Jurkat, Clone E6-1 (cell line): ENCODE results near the gene CDKN2B.

Experiments
- DNase-seq: peaks from one replicate; pipeline ENCODE4 v3.0.0-alpha.2; 2011; ENCODE audit warnings: low read depth, low spot score
- H3K4me3 ChIP-seq: 2 replicates; pipeline ENCODE4 v1.5.1; 2011; ENCODE audit warnings: mild to moderate bottlenecking, low read length, control low read depth, moderate library complexity

CDKN2B gene

GRCh38 chr9:21996438-21996837 is 12.7 kb downstream of the CDKN2B start:
- H3K4me3 ChIP-seq, result no peak overlapping the region
- no peak for DNase-seq

DNA sequence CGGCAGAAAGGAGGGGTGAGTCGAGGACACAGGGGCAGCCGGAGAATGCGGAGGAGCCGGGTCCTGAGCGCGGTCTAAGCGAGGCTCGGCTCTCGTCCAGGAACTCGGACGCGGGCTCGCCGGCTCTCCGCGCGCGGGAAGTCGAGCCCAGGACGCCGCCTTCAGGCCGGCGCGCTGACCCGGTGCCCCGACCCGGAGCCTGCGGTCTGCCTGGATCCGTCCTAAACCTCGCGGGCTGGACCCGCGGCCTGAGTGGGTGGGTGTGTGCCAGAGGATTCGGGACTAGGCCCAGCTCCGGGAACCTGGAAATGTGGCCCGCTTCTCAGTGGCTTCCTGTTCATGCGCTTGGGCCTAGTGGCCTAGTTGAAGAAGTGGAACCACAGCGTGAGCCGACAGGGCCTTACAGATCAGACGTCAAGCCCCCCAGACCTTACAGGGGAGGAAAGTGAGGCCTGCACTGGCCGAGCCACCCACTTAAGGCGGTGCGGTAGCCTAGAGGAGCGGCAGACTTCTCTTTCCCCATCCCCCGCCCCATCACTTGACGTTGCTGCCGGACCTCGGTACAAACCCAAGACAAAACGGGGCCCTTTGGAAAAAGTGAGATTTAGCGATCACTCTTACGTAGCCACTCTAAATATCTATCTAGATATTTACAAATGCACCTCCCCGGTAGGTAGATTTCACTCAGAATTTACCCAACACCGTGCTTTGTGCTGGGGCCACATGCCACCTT is 13.3 kb downstream of the CDKN2B start:
- DNase-seq, result no peak
- H3K4me3 ChIP-seq, result no peak overlapping the region

DNA sequence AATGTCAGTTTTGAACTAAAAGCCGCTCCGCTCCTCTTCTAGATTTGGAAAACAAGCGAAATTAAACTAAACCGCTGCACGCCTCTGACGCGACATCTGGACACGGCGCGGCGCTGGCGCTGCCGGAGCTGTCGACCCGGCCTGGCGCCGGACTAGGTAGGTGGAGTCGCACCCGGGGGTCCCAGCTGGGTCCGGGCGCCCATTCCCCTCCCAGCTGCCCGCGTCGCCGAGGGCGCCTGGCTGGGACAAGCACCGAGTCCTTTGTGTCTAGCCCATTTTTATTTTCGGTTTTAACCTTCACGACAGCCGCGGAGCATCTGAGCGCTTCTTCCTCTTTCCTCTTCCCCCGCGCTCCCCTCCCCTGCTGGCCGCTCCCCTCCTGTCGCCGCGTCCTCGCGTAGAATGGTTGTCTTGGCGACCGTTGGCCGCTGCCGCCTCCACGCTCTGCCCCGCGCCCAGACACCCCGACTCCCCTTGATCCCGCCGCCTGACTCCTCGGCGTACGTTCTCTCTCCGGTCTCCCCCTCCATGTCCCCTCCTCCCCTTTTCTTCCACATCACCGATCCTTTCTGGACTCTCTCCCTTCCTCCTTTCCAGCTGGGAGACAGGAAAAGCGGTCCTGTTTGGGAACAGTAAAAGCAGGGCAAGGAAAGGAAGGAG is 14.0 kb downstream of the CDKN2B start:
- DNase-seq, result no peak
- no peak overlapping the region for H3K4me3 ChIP-seq

DNA sequence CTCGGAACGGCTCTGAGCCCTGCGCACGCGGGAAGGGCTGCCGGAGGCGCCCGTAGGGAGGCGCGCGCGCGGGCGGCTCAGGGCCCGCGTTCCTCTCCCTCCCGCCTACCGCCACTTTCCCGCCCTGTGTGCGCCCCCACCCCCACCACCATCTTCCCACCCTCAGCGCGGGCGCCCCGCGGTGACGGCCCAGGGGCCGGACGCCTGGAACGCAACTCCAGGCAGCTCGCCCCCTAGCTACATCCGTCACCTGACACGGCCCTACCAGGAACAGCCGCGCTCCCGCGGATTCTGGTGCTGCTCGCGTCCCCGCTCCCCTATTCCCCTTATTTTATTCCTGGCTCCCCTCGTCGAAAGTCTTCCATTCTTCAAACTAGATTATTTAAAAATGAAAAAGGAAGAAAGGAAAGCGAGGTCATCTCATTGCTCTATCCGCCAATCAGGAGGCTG is 14.5 kb downstream of the CDKN2B start, which contains the start of gene CDKN2B-AS1:
Gene CDKN2B-AS1, plus strand, starts transcription at position 236 of the 450 bp plus-strand sequence.
- H3K4me3 ChIP-seq, result no peak within 1 kb of the TSS
- DNase-seq, result no peak

- no peak for DNase-seq
- no peak within 1 kb of the TSS for H3K4me3 ChIP-seq
Observed at GRCh38 chr9:21993893-21994555, 15.1 kb downstream of the CDKN2B start, which contains the start of gene CDKN2A. CDKN2A (minus strand) TSS chr9:21994392.

GRCh38 chr9:21993007-21993406 is 16.1 kb downstream of the CDKN2B start:
- H3K4me3 ChIP-seq, result no peak overlapping the region
- DNase-seq, result no peak

DNA sequence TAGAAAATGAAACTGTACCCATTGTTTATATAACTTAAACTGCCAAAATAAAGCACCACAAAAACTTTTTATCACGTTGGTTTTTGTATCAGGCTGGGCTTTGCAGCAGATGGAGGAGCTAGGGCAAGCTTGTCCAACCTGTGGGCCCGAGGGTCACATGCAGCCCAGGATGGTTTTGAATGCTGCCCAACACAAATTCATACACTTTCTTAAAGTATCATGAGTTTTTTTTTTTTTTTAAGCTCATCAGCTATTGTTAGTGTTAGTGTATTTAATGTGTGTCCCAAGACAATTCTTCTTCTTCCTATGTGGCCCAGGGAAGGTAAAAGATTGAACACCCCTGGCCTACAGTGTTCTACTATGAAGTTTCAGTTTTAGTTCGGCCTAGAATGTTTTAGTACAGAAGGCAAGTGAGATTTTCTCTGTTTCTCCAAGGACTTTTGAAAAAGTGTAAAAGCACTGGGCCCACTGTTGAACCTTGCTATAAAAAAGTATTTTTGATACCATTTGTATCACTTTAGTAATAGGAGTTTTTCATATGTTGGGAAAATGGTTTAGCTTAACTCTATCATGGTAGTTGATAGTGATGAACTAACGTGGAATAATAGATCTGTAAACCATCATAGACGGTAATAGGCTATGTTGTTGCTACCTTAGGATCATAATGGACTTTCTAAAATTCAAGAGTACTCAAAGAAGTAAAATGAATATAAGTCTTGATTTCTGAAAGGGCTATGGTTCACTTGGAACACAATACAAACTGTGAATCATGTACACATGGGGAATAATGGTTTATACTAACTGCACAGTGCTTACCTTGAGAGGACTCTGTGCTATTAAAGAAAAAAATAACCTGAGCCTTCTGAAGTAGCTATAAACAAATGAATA is 17.8 kb downstream of the CDKN2B start:
- no peak for DNase-seq
- H3K4me3 ChIP-seq, result no peak overlapping the region

DNA sequence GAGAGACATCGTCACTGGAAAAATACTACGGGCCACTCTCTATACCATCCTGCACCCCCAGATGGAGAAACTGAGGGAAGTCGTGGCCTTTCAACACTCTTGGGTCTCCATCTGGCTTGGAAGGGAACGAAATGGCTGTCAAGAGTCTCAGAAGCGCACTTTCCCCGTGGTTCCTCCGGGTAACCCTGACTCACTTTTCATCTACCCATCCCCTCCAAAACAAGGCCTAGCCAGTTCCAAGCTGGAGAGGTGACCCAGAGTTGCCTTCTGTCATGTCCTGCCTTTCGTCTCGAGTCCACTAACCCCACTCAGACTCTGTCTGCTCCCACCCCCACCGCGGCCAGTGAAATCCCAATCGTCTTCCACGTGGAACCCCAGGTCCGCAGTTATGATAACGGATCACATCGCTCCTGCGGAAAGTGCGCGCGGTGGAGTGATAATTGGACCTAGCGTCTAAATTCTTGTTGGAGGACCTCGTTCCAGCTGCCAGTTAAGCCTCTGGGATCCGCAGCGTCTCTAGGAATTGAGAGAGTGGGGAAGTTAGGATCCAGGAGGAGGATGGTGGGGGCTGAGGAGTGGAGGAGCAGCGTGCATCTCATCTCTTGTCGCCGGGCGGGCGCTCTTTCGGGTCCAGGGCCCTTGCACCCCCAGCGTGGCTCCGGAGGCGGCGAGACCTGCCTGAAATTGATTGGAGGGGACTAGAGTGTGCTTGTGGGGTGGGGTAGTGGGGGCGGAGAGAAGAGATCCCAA is 19.5 kb downstream of the CDKN2B start:
- H3K4me3 ChIP-seq, result no peak overlapping the region
- DNase-seq, result no peak

GRCh38 chr9:21988056-21988990 is 20.8 kb downstream of the CDKN2B start:
- H3K4me3 ChIP-seq, result no peak overlapping the region
- DNase-seq, result no peak

GRCh38 chr9:21985964-21986667 is 23.0 kb downstream of the CDKN2B start:
- H3K4me3 ChIP-seq, result no peak overlapping the region
- DNase-seq, result no peak

- DNase-seq, result no peak
- H3K4me3 ChIP-seq, result no peak overlapping the region
Observed at GRCh38 chr9:21984101-21984500, 25.0 kb downstream of the CDKN2B start.

DNA sequence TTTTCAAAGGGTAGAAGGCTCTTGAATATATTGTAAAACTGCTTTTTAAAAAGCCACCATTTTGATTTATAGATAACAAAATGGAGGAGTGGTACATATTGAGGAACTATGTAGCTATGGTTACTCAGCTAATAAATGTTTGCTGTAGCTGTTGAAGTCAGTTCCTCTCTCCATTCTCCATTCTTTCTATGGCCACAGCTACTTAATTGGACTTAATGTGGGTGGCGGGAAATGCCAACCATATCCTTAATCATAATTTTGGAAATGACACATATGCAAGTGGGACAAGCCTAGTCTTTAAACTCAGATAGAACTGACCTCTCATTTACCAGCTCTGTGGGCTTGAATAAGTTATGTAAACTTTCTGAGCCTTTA is 25.6 kb downstream of the CDKN2B start:
- no peak overlapping the region for H3K4me3 ChIP-seq
- no peak for DNase-seq

DNA sequence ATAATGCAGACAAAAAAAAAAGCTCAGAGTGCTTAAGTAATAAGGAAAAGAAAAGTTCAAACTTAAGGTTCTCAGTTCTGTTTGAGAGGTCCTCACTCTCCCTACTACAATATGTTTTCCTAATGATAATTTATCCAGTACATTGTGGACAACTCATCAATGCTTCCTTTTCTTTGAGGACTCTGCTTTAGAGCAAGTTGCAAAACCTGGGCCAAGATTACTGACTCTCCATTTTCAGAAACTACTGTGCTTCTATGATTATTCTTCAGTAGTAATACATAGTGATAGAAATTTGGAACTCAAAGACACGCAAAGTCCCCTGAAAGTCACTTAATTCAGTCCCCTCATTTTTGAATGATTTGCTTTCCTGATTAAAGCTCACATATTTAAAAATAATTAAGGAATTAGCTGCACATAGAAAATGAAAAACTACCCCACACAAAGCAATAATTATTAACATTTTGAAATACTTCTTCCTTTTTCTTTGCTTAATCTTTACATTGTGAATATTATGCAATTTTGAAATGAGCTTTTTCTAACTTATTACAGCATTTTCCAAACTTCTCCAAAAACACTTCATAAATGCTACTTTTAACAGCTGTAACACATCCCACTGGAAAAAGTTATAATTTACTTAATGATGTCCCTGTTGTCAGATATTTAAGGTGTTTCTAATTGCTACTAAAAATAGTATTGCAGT is 26.1 kb downstream of the CDKN2B start:
- H3K4me3 ChIP-seq, result no peak overlapping the region

DNA sequence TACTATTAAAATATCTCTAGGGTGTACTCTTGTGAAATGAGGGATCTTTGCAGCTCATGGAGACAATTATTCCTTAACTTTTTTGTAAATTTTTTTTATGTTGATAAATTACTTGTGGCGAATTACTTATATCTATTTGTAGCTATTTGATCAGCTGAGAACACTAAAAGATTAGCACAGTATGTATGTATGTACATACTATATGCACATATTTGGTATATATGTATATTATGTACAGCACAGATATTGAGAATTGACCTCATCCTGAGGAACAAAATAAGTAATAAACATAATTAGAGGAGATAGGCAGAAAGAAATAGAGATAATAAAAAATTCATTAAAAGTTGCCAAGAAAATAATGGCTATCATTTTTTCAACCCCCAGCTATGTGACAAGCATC is 26.7 kb downstream of the CDKN2B start:
- no peak for DNase-seq
- H3K4me3 ChIP-seq, result no peak overlapping the region

More for the DNA sequence above, 26.1 kb downstream of the CDKN2B start:
- no peak for DNase-seq

- no peak overlapping the region for H3K4me3 ChIP-seq
- DNase-seq, result no peak
Observed at GRCh38 chr9:21976334-21976875, 32.7 kb downstream of the CDKN2B start.

DNA sequence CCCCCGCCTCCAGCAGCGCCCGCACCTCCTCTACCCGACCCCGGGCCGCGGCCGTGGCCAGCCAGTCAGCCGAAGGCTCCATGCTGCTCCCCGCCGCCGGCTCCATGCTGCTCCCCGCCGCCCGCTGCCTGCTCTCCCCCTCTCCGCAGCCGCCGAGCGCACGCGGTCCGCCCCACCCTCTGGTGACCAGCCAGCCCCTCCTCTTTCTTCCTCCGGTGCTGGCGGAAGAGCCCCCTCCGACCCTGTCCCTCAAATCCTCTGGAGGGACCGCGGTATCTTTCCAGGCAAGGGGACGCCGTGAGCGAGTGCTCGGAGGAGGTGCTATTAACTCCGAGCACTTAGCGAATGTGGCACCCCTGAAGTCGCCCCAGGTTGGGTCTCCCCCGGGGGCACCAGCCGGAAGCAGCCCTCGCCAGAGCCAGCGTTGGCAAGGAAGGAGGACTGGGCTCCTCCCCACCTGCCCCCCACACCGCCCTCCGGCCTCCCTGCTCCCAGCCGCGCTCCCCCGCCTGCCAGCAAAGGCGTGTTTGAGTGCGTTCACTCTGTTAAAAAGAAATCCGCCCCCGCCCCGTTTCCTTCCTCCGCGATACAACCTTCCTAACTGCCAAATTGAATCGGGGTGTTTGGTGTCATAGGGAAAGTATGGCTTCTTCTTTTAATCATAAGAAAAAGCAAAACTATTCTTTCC is 34.2 kb downstream of the CDKN2B start:
- no peak overlapping the region for H3K4me3 ChIP-seq
- DNase-seq, result no peak
